GM13977 (cell line): Measurements from ENCODE around the gene MT1H.

Source experiments
- DNase-seq: peaks from one replicate; pipeline ENCODE4 v3.0.0; 2012; ENCODE audit warnings: low spot score
- in situ Hi-C: fragments of 300-500 bp; cut with MboI; formaldehyde crosslinking; loops from one replicate; pipeline ENCODE4 v1.12.0; 2022; ENCODE audit warnings: low sequenced_read_pairs, low pct_unique_long_range_greater_than_20kb, mixed read lengths, inconsistent platforms; ENCODE audit not compliant: unreplicated experiment
- TF ChIP-seq, protein P1 (sequence below): IDR thresholded peaks from 2 replicates; pipeline ENCODE4 v1.5.1; 2012; ENCODE audit warnings: mild to moderate bottlenecking, control low read depth; ENCODE audit not compliant: insufficient read depth; ENCODE audit errors: extremely low read depth, missing control alignments

The MT1H gene

DNA sequence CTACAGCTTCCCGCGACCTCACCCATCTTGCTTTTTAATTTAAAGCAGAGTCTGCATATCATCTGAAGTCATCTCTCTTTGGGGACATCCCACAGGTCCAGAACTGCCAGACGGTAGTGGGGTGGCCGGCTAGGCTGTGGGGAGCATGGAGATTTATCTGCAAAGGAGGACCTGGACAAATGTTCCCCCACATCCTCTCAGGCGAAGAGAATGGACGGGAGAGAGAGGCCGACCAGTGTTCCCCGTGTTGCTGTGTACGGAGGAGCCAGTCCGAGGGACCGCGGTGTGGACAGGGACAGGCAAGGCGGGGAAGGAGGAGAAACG lies 37.8 kb upstream of the MT1H start:
- DNase-seq: no peak
- TF ChIP-seq, protein P1, sequence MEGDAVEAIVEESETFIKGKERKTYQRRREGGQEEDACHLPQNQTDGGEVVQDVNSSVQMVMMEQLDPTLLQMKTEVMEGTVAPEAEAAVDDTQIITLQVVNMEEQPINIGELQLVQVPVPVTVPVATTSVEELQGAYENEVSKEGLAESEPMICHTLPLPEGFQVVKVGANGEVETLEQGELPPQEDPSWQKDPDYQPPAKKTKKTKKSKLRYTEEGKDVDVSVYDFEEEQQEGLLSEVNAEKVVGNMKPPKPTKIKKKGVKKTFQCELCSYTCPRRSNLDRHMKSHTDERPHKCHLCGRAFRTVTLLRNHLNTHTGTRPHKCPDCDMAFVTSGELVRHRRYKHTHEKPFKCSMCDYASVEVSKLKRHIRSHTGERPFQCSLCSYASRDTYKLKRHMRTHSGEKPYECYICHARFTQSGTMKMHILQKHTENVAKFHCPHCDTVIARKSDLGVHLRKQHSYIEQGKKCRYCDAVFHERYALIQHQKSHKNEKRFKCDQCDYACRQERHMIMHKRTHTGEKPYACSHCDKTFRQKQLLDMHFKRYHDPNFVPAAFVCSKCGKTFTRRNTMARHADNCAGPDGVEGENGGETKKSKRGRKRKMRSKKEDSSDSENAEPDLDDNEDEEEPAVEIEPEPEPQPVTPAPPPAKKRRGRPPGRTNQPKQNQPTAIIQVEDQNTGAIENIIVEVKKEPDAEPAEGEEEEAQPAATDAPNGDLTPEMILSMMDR: no peak
- in situ Hi-C loops: no loop called here

DNA sequence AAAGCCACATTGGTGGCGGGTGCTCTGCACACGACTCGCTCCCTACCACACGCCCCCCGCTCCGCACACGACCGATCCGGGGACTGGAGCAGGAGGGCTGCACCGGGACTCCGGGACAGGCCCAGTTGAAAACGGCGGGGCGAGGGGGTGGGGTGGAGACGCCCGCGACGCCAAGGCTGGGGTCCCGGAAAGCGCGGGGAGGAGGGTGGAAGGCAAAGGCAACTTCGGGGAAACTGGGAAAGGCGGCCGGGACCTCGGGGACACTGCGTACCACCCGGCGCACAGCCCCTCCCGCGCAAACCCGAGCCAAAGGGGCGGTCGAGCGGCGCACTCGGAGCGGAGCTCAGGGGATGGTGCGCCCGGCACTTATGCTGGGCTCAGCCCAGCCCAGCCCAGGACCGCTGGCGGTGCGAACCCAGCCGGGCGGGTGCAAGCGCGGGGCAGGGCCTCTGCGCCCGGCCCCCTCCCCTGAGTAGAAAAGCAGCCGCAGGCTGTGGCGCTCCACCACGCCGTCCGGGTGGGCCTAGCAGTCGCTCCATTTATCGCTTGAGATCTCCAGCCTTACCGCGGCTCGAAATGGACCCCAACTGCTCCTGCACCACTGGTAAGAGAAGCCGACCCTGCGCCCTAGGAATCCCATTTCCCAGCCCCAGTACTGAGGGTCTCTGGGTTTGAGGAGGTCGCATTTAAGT lies 37.3 kb upstream of the MT1H start, which contains the start of gene MT1M:
Gene MT1M, plus strand, starts transcription at position 504 of the 692 bp plus-strand sequence. Its CDS starts 73 bp downstream, at position 577.
- TF ChIP-seq, protein P1: no peak
- in situ Hi-C loops: no loop called here
- no peak for DNase-seq

DNA sequence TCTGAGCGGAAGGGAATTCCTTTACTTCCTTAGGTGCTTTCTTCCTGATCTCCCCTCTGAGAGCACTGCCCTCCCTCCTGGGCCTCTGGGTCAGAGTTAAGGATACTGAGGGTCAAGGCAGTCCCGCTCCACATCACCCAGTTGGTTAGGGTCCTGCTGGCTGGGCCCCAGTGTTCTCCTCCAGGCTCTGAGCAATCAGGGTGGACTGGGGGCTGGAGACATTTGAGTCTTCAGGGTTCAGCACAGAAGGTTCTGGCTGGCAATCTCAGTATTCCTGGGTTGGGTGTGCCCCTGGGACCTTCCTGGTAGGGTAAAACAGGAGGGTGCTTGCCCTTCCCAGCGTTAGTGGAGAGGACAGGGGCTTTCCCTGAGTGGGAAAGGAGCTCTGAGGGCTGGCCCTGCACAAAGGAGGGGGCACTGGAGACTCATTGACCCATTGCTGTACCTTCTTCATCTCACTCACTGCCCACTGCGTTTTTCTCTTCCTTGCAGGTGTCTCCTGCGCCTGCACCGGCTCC lies 36.7 kb upstream of the MT1H start:
- in situ Hi-C loops: no loop called here
- TF ChIP-seq, protein P1: no peak
- no peak for DNase-seq

DNA sequence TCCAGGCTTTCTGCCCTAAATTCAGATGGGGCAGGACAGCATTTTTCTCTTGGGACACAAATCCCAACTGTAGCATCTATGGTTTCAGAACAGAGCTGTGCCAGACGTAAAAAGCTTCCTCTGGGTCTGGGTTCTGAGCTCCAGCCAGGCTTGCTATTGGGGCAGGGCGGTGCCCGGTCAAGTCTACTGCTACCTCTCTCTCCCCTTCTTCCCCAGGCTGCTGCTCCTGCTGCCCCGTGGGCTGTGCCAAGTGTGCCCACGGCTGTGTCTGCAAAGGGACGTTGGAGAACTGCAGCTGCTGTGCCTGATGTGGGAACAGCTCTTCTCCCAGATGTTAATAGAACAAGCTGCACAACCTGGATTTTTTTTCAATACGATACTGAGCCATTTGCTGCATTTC lies 36.1 kb upstream of the MT1H start:
- no peak for DNase-seq
- TF ChIP-seq, protein P1: no peak
- in situ Hi-C loops: no loop called here

DNA sequence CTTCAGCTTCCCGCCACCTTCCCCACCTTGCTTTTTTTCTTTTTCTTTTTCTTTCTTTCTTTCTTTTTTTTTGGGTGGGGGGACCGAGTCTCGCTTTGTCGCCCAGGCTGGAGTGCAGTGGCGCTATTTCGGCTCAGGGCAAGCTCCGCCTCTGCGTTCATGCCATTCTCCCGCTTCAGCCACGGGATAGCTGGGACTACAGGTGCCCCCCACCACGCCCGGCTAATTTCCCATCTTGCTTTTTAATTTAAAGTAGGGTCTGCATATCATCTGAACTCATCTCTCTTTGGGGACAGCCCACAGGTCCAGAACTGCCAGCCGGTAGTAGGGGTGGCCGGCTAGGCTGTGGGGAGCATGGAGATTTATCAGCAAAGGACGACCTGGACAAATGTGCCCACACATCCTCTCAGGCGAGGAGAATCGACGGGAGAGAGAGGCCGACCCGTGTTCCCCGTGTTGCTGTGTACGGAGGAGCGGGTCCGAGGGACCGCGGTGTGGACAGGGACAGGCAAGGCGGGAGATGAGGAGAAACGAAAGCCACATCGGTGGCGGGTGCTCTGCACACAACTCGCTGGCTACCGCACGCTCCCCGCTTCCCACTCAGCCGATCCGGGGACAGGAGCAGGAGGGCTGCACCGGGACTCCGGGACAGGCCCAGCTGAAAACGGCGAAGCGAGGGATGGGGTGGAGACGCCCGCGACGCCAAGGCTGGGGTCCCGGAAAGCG lies 34.7 kb upstream of the MT1H start:
- no peak for DNase-seq
- in situ Hi-C loops: no loop called here
- TF ChIP-seq, protein P1: no peak

DNA sequence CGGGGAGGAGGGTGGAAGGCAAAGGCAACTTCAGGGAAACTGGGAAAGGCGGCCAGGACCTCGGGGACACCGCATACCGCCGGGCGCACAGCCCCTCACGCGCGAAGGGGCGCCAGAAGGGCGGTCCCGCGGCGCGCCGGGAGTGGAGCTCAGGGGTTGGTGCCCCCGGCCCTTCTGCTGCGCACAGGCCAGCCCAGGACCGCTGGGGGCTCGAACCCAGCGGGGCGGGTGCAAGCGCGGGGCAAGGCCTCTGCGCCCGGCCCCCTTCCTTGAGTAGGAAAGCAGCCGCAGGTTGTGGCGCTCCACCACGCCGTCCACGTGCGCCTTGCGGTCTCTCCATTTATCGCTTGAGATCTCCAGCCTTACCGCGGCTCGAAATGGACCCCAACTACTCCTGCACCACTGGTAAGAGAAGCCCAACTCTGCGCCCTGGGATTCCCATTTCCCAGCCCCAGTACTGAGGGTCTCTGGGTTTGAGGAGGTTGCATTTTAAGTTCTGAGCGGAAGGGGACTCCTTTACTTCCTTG lies 34.1 kb upstream of the MT1H start:
- no peak for DNase-seq
- in situ Hi-C loops: no loop called here

More for the DNA sequence above, 34.1 kb upstream of the MT1H start:
- TF ChIP-seq, protein P1: no peak
